Lung (tissue), 12 donors: ENCODE data around the gene PLXNA3. TPM values are rescaled to one million over a fixed set of nuclear protein-coding genes. Genes with fewer than 3 reads are reported as not detected.

Experiments used
- ATAC-seq: fragments of 200-7000 bp; cut with Tn5 transposase; one replicate; pipeline ENCODE4 v1.9.1; 2020; ENCODE audit warnings: moderate number of reproducible peaks; ENCODE audit not compliant: insufficient read depth, low FRiP score
- DNase-seq, 3 donors: peaks; one replicate each; pipeline ENCODE4 v3.0.0-alpha.2; 2013 to 2017
- H3K27ac ChIP-seq, 2 donors: one replicate each; pipeline ENCODE4 v1.5.1; 2013; ENCODE audit warnings: mild to moderate bottlenecking in 2 of 2, moderate library complexity in 2 of 2, control low read depth in 1 of 2, inconsistent platforms in 1 of 2, low read depth in 1 of 2, low read length in 1 of 2
- H3K27me3 ChIP-seq, 3 donors: one replicate each; pipeline ENCODE4 v1.5.1; 2013; ENCODE audit warnings: low read length in 2 of 3; ENCODE audit not compliant: control insufficient read depth in 3 of 3, insufficient read depth in 3 of 3
- H3K36me3 ChIP-seq, 4 donors: one replicate each; pipeline ENCODE4 v1.5.1; 2013; ENCODE audit warnings: low read length in 4 of 4, mild to moderate bottlenecking in 1 of 4, moderate library complexity in 1 of 4; ENCODE audit not compliant: control insufficient read depth in 4 of 4, insufficient read depth in 4 of 4
- H3K4me1 ChIP-seq, 5 donors: one replicate each; pipeline ENCODE4 v1.5.1; 2013; ENCODE audit warnings: low read length in 5 of 5, mild to moderate bottlenecking in 2 of 5, moderate library complexity in 1 of 5; ENCODE audit not compliant: control insufficient read depth in 5 of 5, insufficient read depth in 5 of 5
- H3K4me3 ChIP-seq: one replicate; pipeline ENCODE4 v1.5.1; 2013; ENCODE audit warnings: mild to moderate bottlenecking, control low read depth, moderate library complexity
- H3K9ac ChIP-seq, 2 donors: one replicate each; pipeline ENCODE4 v1.5.1; 2013; ENCODE audit warnings: low read length in 2 of 2, control low read depth in 1 of 2; ENCODE audit not compliant: insufficient read depth in 1 of 2
- H3K9me3 ChIP-seq, 4 donors: one replicate each; pipeline ENCODE4 v1.5.1; 2013; ENCODE audit warnings: low read length in 3 of 4, mild to moderate bottlenecking in 1 of 4, moderate library complexity in 1 of 4; ENCODE audit not compliant: control insufficient read depth in 4 of 4, insufficient read depth in 3 of 4
- WGBS, 2 donors: extraction: QIAGEN DNeasy Blood & Tissue Kit; methylation state at CpG; one replicate each; pipeline ENCODE4 v1.1.7; 2013; 5-methylcytosine and 5-hydroxymethylcytosine counted together
- polyA plus RNA-seq, 2 donors: library from polyadenylated mRNA; stranded (reverse); fragments of 200-250 nt; gene quantifications; one replicate each; pipeline ENCODE4 v1.2.1, GENCODE V29; 2013
- total RNA-seq, 2 donors: library from RNA; depleted of rRNA in 1 of 2; stranded (reverse); fragments of >200 nt in 1 of 2; gene quantifications; one replicate each; pipeline ENCODE4 v1.2.1, GENCODE V29; 2014 to 2021
- TF ChIP-seq, protein P1 (sequence below): IDR thresholded peaks from 2 replicates; pipeline ENCODE4 v1.5.1; 2012; ENCODE audit warnings: mild to moderate bottlenecking; ENCODE audit errors: control extremely low read depth, extremely low read depth
- donor health status: control.
- donor health status: control.
- donor health status: Bipolar disorder and iron deficiency.
- donor health status: healthy.
- donor health status: DM: yes; HTN: yes; CAD: no.

PLXNA3 gene
- total and polyA plus RNA-seq, 4 donors, result 10.2 to 61.1 (median 16.7) TPM

DNA sequence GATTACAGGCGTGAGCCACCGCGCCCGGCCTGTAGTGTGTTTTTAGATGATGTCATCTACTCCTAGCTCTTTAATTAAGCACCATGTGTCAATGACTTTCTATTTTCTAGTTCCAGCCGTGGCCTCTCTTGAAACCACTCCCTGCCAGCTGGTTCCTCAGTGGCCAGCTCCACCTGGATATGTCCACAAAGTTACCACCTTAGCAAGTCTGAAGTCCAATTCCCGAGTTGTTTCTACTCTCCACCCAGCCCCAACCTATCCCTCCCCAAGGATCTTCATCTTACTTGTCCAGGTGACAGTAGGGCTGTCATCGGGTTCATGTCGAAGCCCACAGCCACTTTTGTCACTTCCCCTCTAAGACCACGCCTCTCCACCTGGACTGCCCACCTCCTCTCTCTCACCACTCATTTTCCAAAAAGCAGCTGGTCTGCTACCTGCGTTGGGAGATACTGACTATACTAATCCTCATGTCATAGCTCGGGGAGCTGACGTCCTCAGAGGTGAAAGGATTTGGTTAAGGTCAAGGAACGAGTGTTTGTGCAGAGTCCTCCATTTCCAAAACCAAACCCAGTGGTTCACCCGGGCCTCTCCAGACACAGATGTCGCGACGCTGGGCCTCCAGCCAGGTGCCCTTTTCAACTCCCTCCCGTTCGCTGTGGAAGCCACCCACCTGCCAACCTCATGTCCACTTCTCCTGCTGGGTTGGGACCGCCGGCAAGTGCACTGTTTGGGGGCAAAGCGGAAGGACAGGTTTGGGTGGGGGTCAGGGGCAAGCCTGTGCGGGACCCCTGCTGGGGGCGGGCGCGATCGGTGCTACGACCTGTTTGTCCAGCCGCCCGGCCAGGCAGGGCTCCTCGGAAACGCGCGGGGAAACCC, 57.2 kb downstream of the PLXNA3 start:
- Histone ChIP-seq H3K4me1 (peaks cover 0 to 15% (median 4%) of the 10 kb centered on the region in 5 donors), H3K4me3 (peak overlapping the region; percentile 48), H3K27me3 (no peaks in the 10 kb centered on the region), H3K9me3 (peaks cover 0 to 8% (median 0%) of the 10 kb centered on the region in 4 donors), H3K27ac (peak overlapping the region; percentile 82 to 87), H3K36me3 (no peaks in the 10 kb centered on the region), H3K9ac (peak overlapping the region in 1 of 2 donors; percentile 74)
- TF ChIP-seq, protein P1, sequence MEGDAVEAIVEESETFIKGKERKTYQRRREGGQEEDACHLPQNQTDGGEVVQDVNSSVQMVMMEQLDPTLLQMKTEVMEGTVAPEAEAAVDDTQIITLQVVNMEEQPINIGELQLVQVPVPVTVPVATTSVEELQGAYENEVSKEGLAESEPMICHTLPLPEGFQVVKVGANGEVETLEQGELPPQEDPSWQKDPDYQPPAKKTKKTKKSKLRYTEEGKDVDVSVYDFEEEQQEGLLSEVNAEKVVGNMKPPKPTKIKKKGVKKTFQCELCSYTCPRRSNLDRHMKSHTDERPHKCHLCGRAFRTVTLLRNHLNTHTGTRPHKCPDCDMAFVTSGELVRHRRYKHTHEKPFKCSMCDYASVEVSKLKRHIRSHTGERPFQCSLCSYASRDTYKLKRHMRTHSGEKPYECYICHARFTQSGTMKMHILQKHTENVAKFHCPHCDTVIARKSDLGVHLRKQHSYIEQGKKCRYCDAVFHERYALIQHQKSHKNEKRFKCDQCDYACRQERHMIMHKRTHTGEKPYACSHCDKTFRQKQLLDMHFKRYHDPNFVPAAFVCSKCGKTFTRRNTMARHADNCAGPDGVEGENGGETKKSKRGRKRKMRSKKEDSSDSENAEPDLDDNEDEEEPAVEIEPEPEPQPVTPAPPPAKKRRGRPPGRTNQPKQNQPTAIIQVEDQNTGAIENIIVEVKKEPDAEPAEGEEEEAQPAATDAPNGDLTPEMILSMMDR, result no peak
- ATAC-seq, result no peak
- 16 to 43% methylated on average over 27 to 34 of the region's 34 CpGs for WGBS, 2 donors
- DNase-seq, result peak in 2 of 3 donors; percentile 34 to 51

DNA sequence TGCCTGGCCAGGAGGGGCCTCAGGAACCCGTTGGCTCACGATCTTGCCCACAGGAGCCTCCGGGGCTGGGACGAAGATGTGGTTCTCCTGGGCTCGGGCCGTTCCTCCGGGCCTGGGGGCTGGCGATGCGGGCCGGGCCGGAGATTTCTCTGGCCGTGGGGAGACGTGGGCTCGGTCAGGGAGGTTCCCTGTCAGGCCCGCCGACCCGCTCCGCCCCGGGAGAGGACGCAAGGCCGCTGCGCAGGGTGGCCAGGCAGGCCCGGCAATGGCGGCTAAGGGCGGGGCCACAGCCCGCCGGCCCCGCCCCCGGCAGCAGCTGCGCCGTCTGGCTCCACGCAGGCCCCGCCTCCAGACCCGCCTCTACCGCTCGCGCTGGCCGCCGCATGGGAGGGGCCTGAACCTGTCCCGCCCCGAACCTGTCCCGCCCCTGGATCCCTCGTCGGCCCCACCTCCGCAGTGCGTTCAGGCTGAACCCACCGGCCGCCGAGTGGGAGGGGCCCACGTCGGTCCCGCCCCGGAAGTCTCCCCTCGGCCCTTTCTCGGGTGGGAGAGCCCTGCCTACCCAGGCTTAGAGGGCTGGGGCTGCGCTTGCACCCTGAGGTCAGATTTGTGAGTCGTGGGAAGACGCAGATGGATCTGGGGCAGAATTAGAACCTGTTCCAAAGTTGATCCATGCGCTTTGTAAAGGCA, 58.0 kb downstream of the PLXNA3 start, which contains the start of gene FAM3A:
FAM3A (minus strand) TSS at position 267 of the 690 bp plus-strand sequence. CDS start 460 bp downstream, outside the sequence.
- DNase-seq (peak in 2 of 3 donors; percentile 95 to 97), ATAC-seq (peak; percentile 95)
- no peaks in the 10 kb centered on the region for H3K36me3 ChIP-seq
- WGBS, 2 donors, result 0 to 28% methylated on average over 27 to 59 of the region's 59 CpGs
- peaks cover 0 to 15% (median 4%) of the 10 kb centered on the region in 5 donors for H3K4me1 ChIP-seq
- H3K27me3 ChIP-seq, result no peaks in the 10 kb centered on the region
- peak within 1 kb of the TSS; percentile 48 for H3K4me3 ChIP-seq
- TF ChIP-seq, protein P1, result no peak
- H3K9me3 ChIP-seq, result peaks cover 0 to 8% (median 0%) of the 10 kb centered on the region in 4 donors
- H3K9ac ChIP-seq, result peak within 1 kb of the TSS; percentile 0 to 91
- peak within 1 kb of the TSS; percentile 87 to 92 for H3K27ac ChIP-seq

DNA sequence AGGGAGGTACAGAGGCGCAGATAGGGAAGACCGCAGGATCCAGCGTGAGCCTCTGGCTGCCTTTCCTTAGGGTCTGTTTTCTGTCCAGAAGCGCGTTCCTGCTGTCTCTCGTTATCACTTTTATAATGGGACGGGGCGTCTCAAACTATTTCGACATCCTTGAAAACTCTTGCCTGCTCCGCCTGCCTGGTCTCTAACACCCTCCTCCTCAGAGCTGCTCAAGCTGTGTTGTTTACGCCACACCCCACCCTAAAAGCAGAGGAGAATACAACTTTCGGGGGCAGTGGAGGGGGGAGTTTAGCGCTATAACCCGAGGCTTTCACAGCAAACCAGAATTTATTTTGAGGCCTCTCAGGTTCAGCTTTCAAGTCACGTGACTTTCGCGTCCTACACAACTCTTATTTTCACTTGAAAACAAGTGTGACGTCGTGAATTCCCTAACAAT, 58.6 kb downstream of the PLXNA3 start:
- TF ChIP-seq, protein P1, result no peak
- H3K27ac ChIP-seq, result peak overlapping the region; percentile 76 to 92
- H3K36me3 ChIP-seq, result no peaks in the 10 kb centered on the region
- H3K4me1 ChIP-seq, result peaks cover 0 to 15% (median 4%) of the 10 kb centered on the region in 5 donors
- peaks cover 0 to 7% (median 0%) of the 10 kb centered on the region in 4 donors for H3K9me3 ChIP-seq
- peak overlapping the region; percentile 0 to 91 for H3K9ac ChIP-seq
- DNase-seq (peak; percentile 91 to 96 (median 96)), ATAC-seq (peak; percentile 17)
- no peak overlapping the region for H3K4me3 ChIP-seq
- WGBS, 2 donors, result 4 to 36% methylated on average over 19 of the region's 19 CpGs
- H3K27me3 ChIP-seq, result no peaks in the 10 kb centered on the region
